Measurements from ENCODE around the gene ZNF436.

GRCh38 chr1:23393706-23394105 is 24.1 kb upstream of the ZNF436 start:
- TF ChIP-seq CTCF (IDR thresholded peaks at IDR 0.05) = no peak
- no peak for TF ChIP-seq POLR2A (IDR thresholded peaks at IDR 0.05)

Data from transverse colon (tissue), 3 donors.